K562 (cell line): ENCODE measurements around the gene FBN3. TPM values are rescaled to one million over a fixed set of nuclear protein-coding genes. Genes with fewer than 3 reads are reported as not detected.

Experiments used
- ARID3B ChIP-seq: fragments of 250-450 bp; sonication (Bioruptor Pico); IDR thresholded peaks from 2 replicates; pipeline ENCODE4 v1.4.0; 2020; ENCODE audit warnings: borderline replicate concordance
- CUX1 ChIP-seq: fragments of 200-800 bp; sonication (Bioruptor generic); IDR thresholded peaks from 2 replicates; pipeline ENCODE4 v1.6.1; 2016; ENCODE audit warnings: missing genetic modification characterization, missing compliant biosample characterization
- HMGXB4 ChIP-seq: sonication (generic); formaldehyde crosslinking; IDR thresholded peaks from 2 replicates; pipeline ENCODE4 v1.8.1; 2023; ENCODE audit warnings: mild to moderate bottlenecking, missing genetic modification reagents
- OTX1 ChIP-seq: fragments of 450-650 bp; formaldehyde crosslinking; IDR thresholded peaks from 2 replicates; pipeline ENCODE4 v1.4.0; 2022; ENCODE audit warnings: mild to moderate bottlenecking
- PTBP1 ChIP-seq: fragments of 200-400 bp; formaldehyde crosslinking; IDR thresholded peaks from 2 replicates; pipeline ENCODE4 v1.6.1; 2017; ENCODE audit warnings: low read depth, low read length
- SIX5 ChIP-seq, 2 experiments: IDR thresholded peaks; 2 replicates each; pipeline ENCODE4 v1.6.1; 2011; ENCODE audit warnings: low read length in 2 of 2, borderline replicate concordance in 1 of 2, low read depth in 1 of 2, mild to moderate bottlenecking in 1 of 2, moderate library complexity in 1 of 2; ENCODE audit not compliant: insufficient read depth in 1 of 2
- SMARCA4 ChIP-seq: fragments of 450-650 bp; IDR thresholded peaks from 2 replicates; pipeline ENCODE4 v1.6.1; 2016
- ZNF282 ChIP-seq: sonication (generic); formaldehyde crosslinking; IDR thresholded peaks from 2 replicates; pipeline ENCODE4 v1.8.1; 2023; ENCODE audit warnings: missing genetic modification reagents
- ZNF518B ChIP-seq: fragments of 250-450 bp; sonication (Bioruptor Pico); IDR thresholded peaks from 2 replicates; pipeline ENCODE4 v1.5.0; 2021; ENCODE audit warnings: mild to moderate bottlenecking, moderate library complexity
- ZNF75A ChIP-seq: fragments of 450-650 bp; formaldehyde crosslinking; IDR thresholded peaks from 2 replicates; pipeline ENCODE4 v1.4.0; 2020; ENCODE audit warnings: mild to moderate bottlenecking
- polyA plus RNA-seq, 8 experiments: library from polyadenylated mRNA; depleted of rRNA in 4 of 8; stranded (reverse) in 5 of 8; unstranded in 3 of 8; fragments of >200 nt; fragmentation: Nextera tagmentation in 2 of 8; fragmentation: Illumina TruSeq in 1 of 8; extraction: Ambion mirVana in 2 of 8; extraction: Trizol in 1 of 8; gene quantifications; 2 replicates each; pipeline versions ENCODE4 v1.2.1 to v1.2.3, GENCODE V29; 2011 to 2014; ENCODE audit warnings: inconsistent platforms in 1 of 8, missing spikeins in 1 of 8
- total RNA-seq, 7 experiments: library from RNA; depleted of rRNA in 6 of 7; stranded (reverse); fragments of >200 nt in 6 of 7; fragmentation: Illumina TruSeq in 2 of 7; extraction: Trizol in 2 of 7; gene quantifications; 2 replicates each; pipeline versions ENCODE4 v1.2.1 to v1.2.3, GENCODE V29; 2011 to 2021; ENCODE audit warnings: low replicate concordance in 1 of 7

FBN3 gene
- total and polyA plus RNA-seq, 9 of the 15 experiments (the other 6 are each of a cell fraction or from before 2014, with no cell fraction given) = under 0.01 to 0.29 (median 0.01) TPM; not detected in 4

- TF ChIP-seq ARID3B (CRISPR knock-in tag) = no peak
- TF ChIP-seq SIX5 (IDR thresholded peaks at IDR 0.05; ENCODE audit: borderline replicate concordance in 1 of 2, insufficient read depth in 1 of 2, low read depth in 1 of 2, low read length in 2 of 2) = no peak
- no peak for TF ChIP-seq ZNF75A (CRISPR knock-in tag)
- no peak for TF ChIP-seq HMGXB4 (CRISPR knock-in tag)
- TF ChIP-seq CUX1 = no peak
- no peak for TF ChIP-seq ZNF282 (CRISPR knock-in tag)
- TF ChIP-seq PTBP1 = no peak
- no peak for TF ChIP-seq ZNF518B (CRISPR knock-in tag)
- no peak for TF ChIP-seq SMARCA4
- no peak for TF ChIP-seq OTX1 (CRISPR knock-in tag)
- TF ChIP-seq, all 486 proteins: peak for 0
Observed at GRCh38 chr19:8054169-8054568, 95.2 kb downstream of the FBN3 start (continued).
